H9 (cell line): ENCODE data around the gene ABHD12. TPM values are rescaled to one million over a fixed set of nuclear protein-coding genes. Genes with fewer than 3 reads are reported as not detected.

Experiments
- DNase-seq: peaks from one replicate; pipeline ENCODE4 v3.0.0-alpha.2; 2017
- H2AFZ ChIP-seq: one replicate; pipeline ENCODE4 v1.6.1; 2013; ENCODE audit warnings: mild to moderate bottlenecking, low read length, control low read depth, moderate library complexity
- H2AK5ac ChIP-seq: 2 replicates; pipeline ENCODE4 v1.6.1; 2013; ENCODE audit warnings: low read length, control low read depth, mixed read lengths; ENCODE audit not compliant: insufficient read length
- H2BK120ac ChIP-seq: one replicate; pipeline ENCODE4 v1.6.1; 2013; ENCODE audit warnings: low read depth, mild to moderate bottlenecking, low read length, control low read depth, inconsistent platforms; ENCODE audit not compliant: poor library complexity, severe bottlenecking
- H2BK12ac ChIP-seq: 2 replicates; pipeline ENCODE4 v1.6.1; 2013; ENCODE audit warnings: low read length, control low read depth, mixed read lengths, low read depth; ENCODE audit not compliant: insufficient read length
- H2BK15ac ChIP-seq: 2 replicates; pipeline ENCODE4 v1.6.1; 2013; ENCODE audit warnings: low read depth, low read length, control low read depth
- H2BK20ac ChIP-seq: one replicate; pipeline ENCODE4 v1.6.1; 2013; ENCODE audit warnings: low read depth, mild to moderate bottlenecking, low read length, control low read depth, inconsistent platforms; ENCODE audit not compliant: poor library complexity, severe bottlenecking
- H2BK5ac ChIP-seq: 2 replicates; pipeline ENCODE4 v1.6.1; 2013; ENCODE audit warnings: low read length, control low read depth, mixed read lengths; ENCODE audit not compliant: insufficient read length
- H3K14ac ChIP-seq: 2 replicates; pipeline ENCODE4 v1.6.1; 2013; ENCODE audit warnings: low read length, control low read depth; ENCODE audit not compliant: insufficient read depth
- H3K18ac ChIP-seq: 2 replicates; pipeline ENCODE4 v1.6.1; 2013; ENCODE audit warnings: low read depth, mild to moderate bottlenecking, mixed read lengths, low read length, control low read depth; ENCODE audit not compliant: insufficient read length
- H3K23ac ChIP-seq: 2 replicates; pipeline ENCODE4 v1.6.1; 2013; ENCODE audit warnings: low read length, control low read depth, mixed read lengths, low read depth; ENCODE audit not compliant: insufficient read length
- H3K23me2 ChIP-seq: 2 replicates; pipeline ENCODE4 v1.6.1; 2013; ENCODE audit warnings: low read depth, mild to moderate bottlenecking, mixed read lengths, low read length, control low read depth; ENCODE audit not compliant: insufficient read length, poor library complexity, severe bottlenecking
- H3K27ac ChIP-seq: 2 replicates; pipeline ENCODE4 v1.5.1; 2013; ENCODE audit warnings: low read length, control low read depth, mixed read lengths, low read depth; ENCODE audit not compliant: insufficient read length
- H3K27me3 ChIP-seq: 2 replicates; pipeline ENCODE4 v1.6.1; 2013; ENCODE audit warnings: low read length, control low read depth, inconsistent platforms; ENCODE audit not compliant: insufficient read depth
- H3K4ac ChIP-seq: 2 replicates; pipeline ENCODE4 v1.6.1; 2013; ENCODE audit warnings: low read depth, mild to moderate bottlenecking, control low read depth, inconsistent platforms, low read length, moderate library complexity
- H3K4me1 ChIP-seq: 2 replicates; pipeline ENCODE4 v1.6.1; 2013; ENCODE audit warnings: low read length, control low read depth, inconsistent platforms; ENCODE audit not compliant: insufficient read depth
- H3K4me2 ChIP-seq: 2 replicates; pipeline ENCODE4 v1.6.1; 2013; ENCODE audit warnings: low read length, control low read depth, mixed read lengths; ENCODE audit not compliant: insufficient read length, insufficient read depth
- H3K56ac ChIP-seq: 2 replicates; pipeline ENCODE4 v1.6.1; 2013; ENCODE audit warnings: low read depth, mild to moderate bottlenecking, mixed read lengths, low read length, control low read depth; ENCODE audit not compliant: insufficient read length
- H3K79me1 ChIP-seq: 2 replicates; pipeline ENCODE4 v1.6.1; 2013; ENCODE audit warnings: low read depth, mild to moderate bottlenecking, moderate library complexity, low read length, control low read depth, inconsistent platforms; ENCODE audit not compliant: insufficient read depth, poor library complexity, severe bottlenecking
- H3K79me2 ChIP-seq: 2 replicates; pipeline ENCODE4 v1.6.1; 2013; ENCODE audit warnings: low read length, control low read depth, inconsistent platforms; ENCODE audit not compliant: insufficient read depth
- H3K9ac ChIP-seq: 2 replicates; pipeline ENCODE4 v1.6.1; 2013; ENCODE audit warnings: low read length, control low read depth, mixed read lengths; ENCODE audit not compliant: insufficient read length; ENCODE audit errors: extremely low read depth
- H3K9me3 ChIP-seq: one replicate; pipeline ENCODE4 v1.6.1; 2013; ENCODE audit warnings: low read depth, low read length, inconsistent platforms; ENCODE audit not compliant: control insufficient read depth
- H3T11ph ChIP-seq: one replicate; pipeline ENCODE4 v1.6.1; 2013; ENCODE audit warnings: mild to moderate bottlenecking, low read length, control low read depth, inconsistent platforms
- H4K20me1 ChIP-seq: one replicate; pipeline ENCODE4 v1.6.1; 2013; ENCODE audit not compliant: control insufficient read depth, insufficient read length, insufficient read depth
- H4K5ac ChIP-seq: 2 replicates; pipeline ENCODE4 v1.6.1; 2013; ENCODE audit warnings: low read depth, mild to moderate bottlenecking, mixed read lengths, low read length, control low read depth; ENCODE audit not compliant: insufficient read length
- H4K8ac ChIP-seq: replicated peaks from 2 replicates; pipeline ENCODE4 v1.6.1; 2013; ENCODE audit warnings: low read length, control low read depth, mixed read lengths, low read depth; ENCODE audit not compliant: insufficient read length
- H4K91ac ChIP-seq: 2 replicates; pipeline ENCODE4 v1.6.1; 2013; ENCODE audit warnings: low read depth, mild to moderate bottlenecking, moderate library complexity, mixed read lengths, low read length, control low read depth; ENCODE audit not compliant: insufficient read length
- H3K27ac Mint-ChIP-seq, 3 experiments: 2 replicates in 2 of 3; 3 replicates in 1 of 3; pipeline ENCODE4 v1.8.0; 2020 to 2021; ENCODE audit warnings: mixed read lengths in 3 of 3, mild to moderate bottlenecking in 1 of 3, moderate library complexity in 1 of 3
- H3K27me3 Mint-ChIP-seq: 2 replicates; pipeline ENCODE4 v1.8.0; 2021; ENCODE audit warnings: low read depth, mild to moderate bottlenecking, moderate library complexity, mixed read lengths
- H3K36me3 Mint-ChIP-seq, 3 experiments: 2 replicates in 2 of 3; 3 replicates in 1 of 3; pipeline ENCODE4 v1.8.0; 2020 to 2021; ENCODE audit warnings: low read depth in 3 of 3, mixed read lengths in 3 of 3; ENCODE audit not compliant: insufficient read depth in 1 of 3
- H3K4me1 Mint-ChIP-seq, 2 experiments: 2 replicates each; pipeline ENCODE4 v1.8.0; 2020; ENCODE audit warnings: mixed read lengths in 2 of 2
- H3K4me3 Mint-ChIP-seq, 2 experiments: 2 replicates in 1 of 2; 3 replicates in 1 of 2; pipeline ENCODE4 v1.8.0; 2020 to 2021; ENCODE audit warnings: mild to moderate bottlenecking in 2 of 2, mixed read lengths in 2 of 2, moderate library complexity in 1 of 2
- H3K9me3 Mint-ChIP-seq, 2 experiments: 2 replicates in 1 of 2; 3 replicates in 1 of 2; pipeline ENCODE4 v1.8.0; 2020; ENCODE audit warnings: mild to moderate bottlenecking in 2 of 2, mixed read lengths in 2 of 2, moderate library complexity in 1 of 2
- WGBS: extraction: QIAGEN DNeasy Blood & Tissue Kit; methylation state at CpG from one replicate; pipeline ENCODE4 v1.1.7; 2013; ENCODE audit warnings: missing lambda C conversion rate, low lambda C conversion rate, mixed read lengths; ENCODE audit not compliant: insufficient read length; ENCODE audit errors: extremely low coverage; 5-methylcytosine and 5-hydroxymethylcytosine counted together
- total RNA-seq: library from RNA; stranded (reverse); gene quantifications from 2 replicates; pipeline ENCODE4 v1.2.1, GENCODE V29; 2021
- TF ChIP-seq, protein P1 (sequence below): fragments of 200-600 bp; sonication (generic); conservative IDR thresholded peaks from 3 replicates; pipeline ENCODE4 v1.8.0; 2021; ENCODE audit warnings: antibody characterized with exemption, mild to moderate bottlenecking

The ABHD12 gene
- total RNA-seq, 1 experiment from 2014 or later, result 54.4 TPM

DNA sequence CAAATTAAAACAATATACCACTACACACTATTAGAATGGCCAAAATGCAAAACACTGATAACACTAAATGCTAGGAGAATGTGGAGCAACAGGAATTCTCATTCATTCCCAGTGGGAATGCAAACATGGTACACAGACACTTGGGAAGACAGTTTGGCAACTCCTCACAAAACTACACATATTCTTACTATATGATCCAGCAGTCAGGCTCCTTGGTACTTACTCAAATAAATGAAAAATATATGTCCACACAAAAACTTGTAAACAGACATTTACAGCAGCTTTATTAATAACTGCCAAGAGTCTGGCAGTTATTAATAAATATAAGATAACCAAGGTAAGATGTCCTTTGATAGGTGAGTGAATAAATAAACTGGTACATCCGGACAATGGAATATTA lies 44.9 kb downstream of the ABHD12 start:
- Histone ChIP-seq H3K9me3 (no peaks in the 10 kb centered on the region), H2AFZ (no peak overlapping the region), H3T11ph (no peak overlapping the region), H3K14ac (no peak overlapping the region), H3K23me2 (no peaks in the 10 kb centered on the region), H3K4me2 (no peak overlapping the region), H3K79me2 (peaks cover 3% of the 10 kb centered on the region; the same call in 1 of the 2 replicates), H2AK5ac (no peak overlapping the region), H4K8ac (no peak overlapping the region), H3K23ac (no peak overlapping the region), H3K18ac (no peak overlapping the region), H4K20me1 (no peaks in the 10 kb centered on the region), H4K5ac (no peak overlapping the region), H2BK5ac (no peak overlapping the region), H3K56ac (no peak overlapping the region), H2BK12ac (no peak overlapping the region), H3K4me1 (no peaks in the 10 kb centered on the region; the same call in 1 of the 2 replicates), H3K4ac (no peak overlapping the region), H4K91ac (no peak overlapping the region), H3K79me1 (no peaks in the 10 kb centered on the region), H3K27me3 (no peaks in the 10 kb centered on the region), H3K9ac (no peak overlapping the region), H2BK120ac (no peak overlapping the region), H2BK20ac (no peak overlapping the region), H3K27ac (no peak overlapping the region), H2BK15ac (no peak overlapping the region)
- H3K9me3 Mint-ChIP-seq, result peaks cover 0 to 3% of the 10 kb centered on the region in 2 experiments; a peak in 2 of 5 replicates
- peaks cover 2 to 17% (median 15%) of the 10 kb centered on the region in 3 experiments; a peak in 5 of 7 replicates for H3K36me3 Mint-ChIP-seq
- peaks cover 6 to 9% of the 10 kb centered on the region in 2 experiments for H3K4me1 Mint-ChIP-seq
- no CpG with 5 or more reads among the region's 1 CpG for WGBS
- no peaks in the 10 kb centered on the region for H3K27me3 Mint-ChIP-seq
- H3K27ac Mint-ChIP-seq, result no peak overlapping the region
- no peak overlapping the region for H3K4me3 Mint-ChIP-seq
- no peak for DNase-seq
- TF ChIP-seq, protein P1, sequence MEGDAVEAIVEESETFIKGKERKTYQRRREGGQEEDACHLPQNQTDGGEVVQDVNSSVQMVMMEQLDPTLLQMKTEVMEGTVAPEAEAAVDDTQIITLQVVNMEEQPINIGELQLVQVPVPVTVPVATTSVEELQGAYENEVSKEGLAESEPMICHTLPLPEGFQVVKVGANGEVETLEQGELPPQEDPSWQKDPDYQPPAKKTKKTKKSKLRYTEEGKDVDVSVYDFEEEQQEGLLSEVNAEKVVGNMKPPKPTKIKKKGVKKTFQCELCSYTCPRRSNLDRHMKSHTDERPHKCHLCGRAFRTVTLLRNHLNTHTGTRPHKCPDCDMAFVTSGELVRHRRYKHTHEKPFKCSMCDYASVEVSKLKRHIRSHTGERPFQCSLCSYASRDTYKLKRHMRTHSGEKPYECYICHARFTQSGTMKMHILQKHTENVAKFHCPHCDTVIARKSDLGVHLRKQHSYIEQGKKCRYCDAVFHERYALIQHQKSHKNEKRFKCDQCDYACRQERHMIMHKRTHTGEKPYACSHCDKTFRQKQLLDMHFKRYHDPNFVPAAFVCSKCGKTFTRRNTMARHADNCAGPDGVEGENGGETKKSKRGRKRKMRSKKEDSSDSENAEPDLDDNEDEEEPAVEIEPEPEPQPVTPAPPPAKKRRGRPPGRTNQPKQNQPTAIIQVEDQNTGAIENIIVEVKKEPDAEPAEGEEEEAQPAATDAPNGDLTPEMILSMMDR, result no peak
